SW 1271 (cell line): Measurements from ENCODE around the gene PIK3C2G.

ENCODE experiments used
- DNase-seq, 2 experiments: peaks; one replicate each; lab custom pipeline; 2025; lab: John Stamatoyannopoulos, UW

Gene PIK3C2G

GRCh38 chr12:18270958-18271460 is 9.7 kb downstream of the PIK3C2G start:
- no peak for DNase-seq

- DNase-seq = no peak
These were observed 14.7 kb downstream of the PIK3C2G start for GRCh38 chr12:18275981-18276380.

DNA sequence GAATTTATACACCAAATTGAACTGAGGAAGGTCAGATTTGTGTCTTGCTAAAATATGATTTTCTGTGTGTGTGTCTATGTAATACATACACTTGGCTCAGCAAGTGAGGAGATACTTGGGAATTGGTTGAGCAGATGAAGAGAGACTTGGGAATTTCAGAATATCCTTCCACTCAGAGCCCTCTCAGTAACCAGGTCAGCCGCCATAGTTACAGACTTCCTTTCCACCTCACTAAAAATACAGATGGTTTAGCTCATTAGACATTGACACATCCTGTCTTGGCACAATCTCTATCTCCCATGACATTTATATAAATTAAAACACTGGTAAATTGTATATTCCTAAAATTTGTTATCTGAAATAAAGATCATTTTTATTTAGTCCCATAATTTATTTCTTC is 15.9 kb downstream of the PIK3C2G start:
- no peak for DNase-seq

GRCh38 chr12:18280728-18281127 is 19.4 kb downstream of the PIK3C2G start:
- no peak for DNase-seq

GRCh38 chr12:18281941-18282340 is 20.6 kb downstream of the PIK3C2G start:
- DNase-seq = no peak

DNA sequence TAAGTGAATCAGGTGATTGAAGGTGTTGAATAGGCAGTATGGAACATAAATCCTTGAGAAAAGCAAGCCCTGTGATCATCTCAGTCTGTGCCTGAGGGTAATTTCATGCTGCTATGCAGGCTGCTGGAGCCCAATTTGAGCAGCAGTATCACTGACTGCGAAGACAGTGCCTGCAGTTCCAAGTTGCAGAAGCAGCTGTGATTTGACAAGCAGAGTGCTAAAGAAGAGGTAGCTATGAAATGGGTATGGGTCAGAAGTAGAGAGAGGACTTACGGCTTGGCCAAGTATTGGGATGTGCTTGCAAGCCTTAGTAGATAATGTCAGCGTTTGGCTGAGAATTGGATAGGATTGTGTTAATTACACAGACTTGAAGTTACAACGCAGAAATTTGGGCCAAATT is 22.5 kb downstream of the PIK3C2G start:
- DNase-seq = no peak

GRCh38 chr12:18284386-18284785 is 23.1 kb downstream of the PIK3C2G start:
- no peak for DNase-seq

DNA sequence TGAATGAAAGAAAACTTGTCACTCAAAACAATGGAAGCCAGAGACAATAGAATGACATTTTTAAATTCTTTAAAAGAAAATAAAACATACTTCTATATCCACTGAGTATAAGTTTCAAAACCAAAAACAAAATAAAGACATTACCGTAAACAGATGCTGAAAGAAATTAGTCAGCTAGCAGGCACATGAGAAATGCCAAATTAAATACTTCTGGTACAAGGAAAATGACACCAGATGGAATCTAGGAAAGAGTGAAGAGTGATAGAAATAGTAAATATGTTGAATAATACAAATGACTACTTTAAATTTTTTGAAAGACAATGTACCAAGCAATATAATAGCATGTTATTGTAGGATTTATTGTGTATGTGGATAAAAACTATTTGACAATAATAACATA is 23.8 kb downstream of the PIK3C2G start:
- no peak for DNase-seq

DNA sequence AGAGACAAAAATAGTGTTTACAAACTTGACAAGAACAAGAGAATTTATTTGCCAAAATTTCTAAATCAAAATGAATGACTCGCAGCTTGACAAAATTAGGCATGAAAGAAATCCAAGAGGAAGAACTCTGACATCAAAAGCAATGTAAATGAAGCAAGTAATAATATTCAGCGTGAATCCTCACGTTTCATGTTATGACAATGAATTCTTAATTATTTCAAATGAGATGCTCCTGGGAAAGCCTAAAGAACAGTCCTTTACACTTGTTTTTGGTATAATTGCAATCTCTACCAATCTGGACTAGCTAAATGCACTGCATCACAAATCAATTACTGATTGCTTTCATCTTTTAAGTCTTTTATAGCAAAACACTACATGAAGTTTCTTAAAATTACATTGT is 29.1 kb downstream of the PIK3C2G start:
- DNase-seq = no peak

- DNase-seq = no peak
These were observed 33.6 kb downstream of the PIK3C2G start for GRCh38 chr12:18294889-18295288.

- no peak for DNase-seq
These were observed 35.0 kb downstream of the PIK3C2G start for GRCh38 chr12:18296201-18296908.

DNA sequence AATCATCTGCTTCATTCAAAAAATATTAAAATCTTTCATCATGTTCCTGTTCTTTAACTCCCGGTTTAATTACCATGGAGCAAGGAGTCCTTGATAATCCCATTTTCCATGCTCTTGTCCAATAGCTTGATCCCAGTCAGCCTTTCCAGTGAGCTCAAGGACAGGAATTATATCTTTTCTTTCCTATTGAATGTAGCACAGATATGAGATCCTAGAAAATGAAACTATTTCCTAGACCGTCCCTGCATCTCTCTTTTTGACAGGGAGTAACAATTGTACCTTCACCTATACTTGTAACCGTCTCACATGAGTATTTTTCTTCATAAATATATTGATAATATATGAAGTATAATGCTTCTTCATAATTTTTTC is 35.6 kb downstream of the PIK3C2G start:
- no peak for DNase-seq

- DNase-seq = no peak
These were observed 36.6 kb downstream of the PIK3C2G start for GRCh38 chr12:18297902-18298301.

- DNase-seq = no peak
These were observed 41.6 kb downstream of the PIK3C2G start for GRCh38 chr12:18302809-18303430.

GRCh38 chr12:18304609-18305008 is 43.3 kb downstream of the PIK3C2G start:
- no peak for DNase-seq

DNA sequence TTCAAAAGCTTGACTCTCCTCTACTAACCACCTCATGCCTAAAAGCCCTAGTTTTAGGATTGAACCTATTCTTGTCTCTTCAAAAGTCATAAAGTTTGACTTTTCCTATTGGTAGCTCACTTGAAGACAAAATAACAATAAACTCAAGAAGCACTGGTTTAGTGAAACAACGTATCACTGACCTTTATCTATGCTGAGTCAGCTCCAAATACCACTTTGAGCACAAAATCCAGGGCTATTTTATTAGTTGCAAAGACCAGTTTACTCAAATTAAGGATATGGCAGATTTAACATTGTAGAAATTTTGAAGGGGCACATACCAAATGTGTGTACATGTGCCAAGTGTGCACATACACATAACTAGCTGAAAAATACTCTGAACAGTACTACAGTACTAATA is 45.0 kb downstream of the PIK3C2G start:
- DNase-seq = no peak

DNA sequence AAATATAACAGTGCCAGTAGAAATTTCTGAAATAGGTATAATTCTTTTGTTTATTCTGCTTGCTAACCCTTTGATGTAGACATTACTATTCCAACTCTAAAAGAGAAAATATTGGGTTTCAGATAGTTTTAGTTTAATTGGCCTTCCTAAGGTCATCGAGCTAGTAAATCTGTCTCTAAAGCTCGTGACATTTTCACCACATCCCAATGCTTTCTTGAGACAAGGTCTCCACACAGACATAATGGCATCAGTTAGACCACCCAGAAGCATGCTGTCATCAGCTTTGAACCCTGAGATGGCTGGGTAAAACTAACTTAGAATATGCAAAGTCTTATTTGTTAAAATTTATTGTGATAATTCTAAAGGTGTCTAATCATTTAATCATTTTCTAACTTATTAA is 52.0 kb downstream of the PIK3C2G start:
- no peak for DNase-seq

DNA sequence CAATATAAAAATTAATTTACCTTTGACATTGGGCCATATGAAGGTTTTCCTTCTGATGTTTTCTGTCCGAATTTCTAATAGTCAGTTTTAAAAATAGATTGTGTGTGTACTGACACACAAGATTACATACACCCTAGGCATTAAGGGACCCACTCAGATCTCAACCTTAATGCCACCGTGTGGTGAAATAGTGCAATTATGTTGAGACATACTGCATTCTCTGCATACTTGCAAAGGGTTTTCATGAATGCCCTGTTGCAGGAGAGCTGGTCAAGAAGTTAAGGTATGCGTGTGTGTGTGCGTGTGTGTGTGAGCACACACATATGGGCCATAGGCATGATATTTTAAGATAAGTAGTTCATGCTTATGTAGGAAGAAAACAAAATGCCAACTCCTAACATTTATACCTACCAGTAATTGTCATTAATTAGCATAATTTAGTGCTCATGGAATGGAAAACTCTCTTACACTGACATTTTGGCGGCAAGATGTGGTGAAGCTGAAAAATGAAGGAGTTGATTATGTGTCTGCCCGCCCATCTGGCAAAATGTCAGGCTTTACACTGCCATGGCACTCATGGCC is 58.8 kb downstream of the PIK3C2G start:
- peak; percentile 27 to 76 for DNase-seq

GRCh38 chr12:18320976-18321375 is 59.7 kb downstream of the PIK3C2G start:
- DNase-seq = no peak

DNA sequence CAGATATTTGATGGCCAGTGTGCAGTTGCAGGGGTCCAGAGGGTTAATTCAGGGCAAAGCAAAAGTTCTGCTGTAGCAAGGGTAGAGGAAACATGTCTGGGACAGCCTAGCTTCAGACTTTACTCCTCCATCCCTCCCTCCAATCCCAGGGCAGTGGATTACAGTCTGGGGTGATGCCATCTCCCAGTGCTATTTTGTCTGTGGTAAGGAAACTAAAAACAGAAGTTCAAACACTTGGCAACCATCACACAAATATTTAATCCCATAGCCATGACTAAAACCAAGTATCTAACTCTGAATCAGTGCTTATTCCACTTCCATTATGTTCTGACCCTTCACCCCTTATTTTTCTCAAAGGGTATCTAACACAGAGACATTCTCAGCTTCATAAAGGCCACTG is 61.8 kb downstream of the PIK3C2G start:
- no peak for DNase-seq

- no peak for DNase-seq
These were observed 65.7 kb downstream of the PIK3C2G start for GRCh38 chr12:18327036-18327435.

- no peak for DNase-seq
These were observed 70.9 kb downstream of the PIK3C2G start for GRCh38 chr12:18332173-18332572.

- DNase-seq = no peak
These were observed 78.3 kb downstream of the PIK3C2G start for GRCh38 chr12:18339633-18340032.
